Measurements from ENCODE around the gene WDR62.

WDR62 gene

GRCh38 chr19:36139120-36139472 is 84.4 kb downstream of the WDR62 start:
- no peak for TF ChIP-seq CTCF (conservative IDR thresholded peaks at IDR 0.05; ENCODE audit: low read length)
- TF ChIP-seq EZH2phosphoT487 (IDR thresholded peaks at IDR 0.05; ENCODE audit: borderline replicate concordance) = no peak
- peak overlapping the region; percentile 80 for H3K4me3 ChIP-seq (ENCODE audit: low read length, poor library complexity, severe bottlenecking)
- H3K27me3 ChIP-seq (ENCODE audit: insufficient read depth, low read length, poor library complexity, severe bottlenecking) = no peaks in the 10 kb centered on the region
- H3K9ac ChIP-seq (ENCODE audit: low read depth, low read length, poor library complexity, severe bottlenecking) = peak overlapping the region; percentile 84
- H2AFZ ChIP-seq (ENCODE audit: low read length) = peak overlapping the region; percentile 96
- peaks cover 11% of the 10 kb centered on the region for H3K36me3 ChIP-seq (ENCODE audit: insufficient read depth, low read length)
- H3K79me2 ChIP-seq (ENCODE audit: insufficient read depth, low read length) = peaks cover 20% of the 10 kb centered on the region; the same call in 1 of the 2 replicates
- no peaks in the 10 kb centered on the region for H3K9me2 ChIP-seq (replicated peaks; ENCODE audit: low read depth, low read length)
- H4K20me1 ChIP-seq (ENCODE audit: insufficient read depth, low read length, poor library complexity, severe bottlenecking) = peaks cover 22% of the 10 kb centered on the region
- peaks cover 9% of the 10 kb centered on the region for H3K4me1 ChIP-seq (ENCODE audit: insufficient read depth, low read length, poor library complexity, severe bottlenecking)
- H3K9me3 ChIP-seq (ENCODE audit: insufficient read depth, low read depth, low read length) = no peaks in the 10 kb centered on the region
- H3K4me2 ChIP-seq (ENCODE audit: low read depth, low read length, poor library complexity, severe bottlenecking) = peak overlapping the region; percentile 59
- H3F3A ChIP-seq (ENCODE audit: low read depth) = no peaks in the 10 kb centered on the region

GRCh38 chr19:36139473-36140303 is 85.0 kb downstream of the WDR62 start, which contains the start of gene CAPNS1:
CAPNS1 (plus strand) TSS chr19:36140066; CDS start chr19:36141012, 946 bp downstream.
- peaks cover 20% of the 10 kb centered on the region; the same call in 1 of the 2 replicates for H3K79me2 ChIP-seq (ENCODE audit: insufficient read depth, low read length)
- no peaks in the 10 kb centered on the region for H3F3A ChIP-seq (ENCODE audit: low read depth)
- peaks cover 9% of the 10 kb centered on the region for H3K4me1 ChIP-seq (ENCODE audit: insufficient read depth, low read length, poor library complexity, severe bottlenecking)
- H3K27me3 ChIP-seq (ENCODE audit: insufficient read depth, low read length, poor library complexity, severe bottlenecking) = no peaks in the 10 kb centered on the region
- H4K20me1 ChIP-seq (ENCODE audit: insufficient read depth, low read length, poor library complexity, severe bottlenecking) = peaks cover 22% of the 10 kb centered on the region
- no peaks in the 10 kb centered on the region for H3K9me3 ChIP-seq (ENCODE audit: insufficient read depth, low read depth, low read length)
- peak within 1 kb of the TSS; percentile 59 for H3K4me2 ChIP-seq (ENCODE audit: low read depth, low read length, poor library complexity, severe bottlenecking)
- peaks cover 13% of the 10 kb centered on the region for H3K36me3 ChIP-seq (ENCODE audit: insufficient read depth, low read length)
- H3K9ac ChIP-seq (ENCODE audit: low read depth, low read length, poor library complexity, severe bottlenecking) = peak within 1 kb of the TSS; percentile 84
- peak within 1 kb of the TSS; percentile 80 for H3K4me3 ChIP-seq (ENCODE audit: low read length, poor library complexity, severe bottlenecking)
- H3K9me2 ChIP-seq (replicated peaks; ENCODE audit: low read depth, low read length) = no peaks in the 10 kb centered on the region
- peak within 1 kb of the TSS; percentile 96 for H2AFZ ChIP-seq (ENCODE audit: low read length)
- TF ChIP-seq CTCF (conservative IDR thresholded peaks at IDR 0.05; ENCODE audit: low read length) (peak; percentile 38; the same call in 1 of the 2 replicates), EZH2phosphoT487 (IDR thresholded peaks at IDR 0.05; ENCODE audit: borderline replicate concordance) (no peak)

- peaks cover 18% of the 10 kb centered on the region for H3K36me3 ChIP-seq (ENCODE audit: insufficient read depth, low read length)
- H3K79me2 ChIP-seq (ENCODE audit: insufficient read depth, low read length) = peaks cover 20% of the 10 kb centered on the region; the same call in 1 of the 2 replicates
- no peaks in the 10 kb centered on the region for H3K9me2 ChIP-seq (replicated peaks; ENCODE audit: low read depth, low read length)
- peak overlapping the region; percentile 80 for H3K4me3 ChIP-seq (ENCODE audit: low read length, poor library complexity, severe bottlenecking)
- no peaks in the 10 kb centered on the region for H3K9me3 ChIP-seq (ENCODE audit: insufficient read depth, low read depth, low read length)
- H3K9ac ChIP-seq (ENCODE audit: low read depth, low read length, poor library complexity, severe bottlenecking) = peak overlapping the region; percentile 84
- TF ChIP-seq CTCF (conservative IDR thresholded peaks at IDR 0.05; ENCODE audit: low read length) (no peak), EZH2phosphoT487 (IDR thresholded peaks at IDR 0.05; ENCODE audit: borderline replicate concordance) (no peak)
- H3K27me3 ChIP-seq (ENCODE audit: insufficient read depth, low read length, poor library complexity, severe bottlenecking) = no peaks in the 10 kb centered on the region
- peak overlapping the region; percentile 59 for H2AFZ ChIP-seq (ENCODE audit: low read length)
- H3K4me1 ChIP-seq (ENCODE audit: insufficient read depth, low read length, poor library complexity, severe bottlenecking) = peaks cover 9% of the 10 kb centered on the region
- peak overlapping the region; percentile 48 for H3K4me2 ChIP-seq (ENCODE audit: low read depth, low read length, poor library complexity, severe bottlenecking)
- no peaks in the 10 kb centered on the region for H3F3A ChIP-seq (ENCODE audit: low read depth)
- H4K20me1 ChIP-seq (ENCODE audit: insufficient read depth, low read length, poor library complexity, severe bottlenecking) = peaks cover 22% of the 10 kb centered on the region
Observed at GRCh38 chr19:36140304-36141038, 85.8 kb downstream of the WDR62 start.
